Adipocyte (in vitro differentiated cells): ENCODE data around the gene NRXN3.

Experiments
- DNase-seq: peaks from one replicate; pipeline ENCODE4 v3.0.0-alpha.2; 2015; ENCODE audit warnings: low read depth
- H3K27me3 ChIP-seq: replicated peaks from 2 replicates; pipeline ENCODE4 v1.7.0; 2013; ENCODE audit warnings: mild to moderate bottlenecking, low read length, moderate library complexity; ENCODE audit not compliant: control insufficient read depth, insufficient read depth
- H3K36me3 ChIP-seq: 2 replicates; pipeline ENCODE4 v1.7.0; 2013; ENCODE audit warnings: low read length, mild to moderate bottlenecking, moderate library complexity; ENCODE audit not compliant: control insufficient read depth, insufficient read depth, severe bottlenecking
- H3K4me1 ChIP-seq: 2 replicates; pipeline ENCODE4 v1.7.0; 2013; ENCODE audit warnings: mild to moderate bottlenecking, low read length, moderate library complexity; ENCODE audit not compliant: control insufficient read depth, insufficient read depth
- H3K4me3 ChIP-seq: 2 replicates; pipeline ENCODE4 v1.7.0; 2013; ENCODE audit warnings: mild to moderate bottlenecking, low read length, moderate library complexity
- H3K9ac ChIP-seq: 2 replicates; pipeline ENCODE4 v1.7.0; 2013; ENCODE audit warnings: mild to moderate bottlenecking, low read length, moderate library complexity
- H3K9me3 ChIP-seq: 2 replicates; pipeline ENCODE4 v1.7.0; 2013; ENCODE audit warnings: mild to moderate bottlenecking, low read length, moderate library complexity; ENCODE audit not compliant: control insufficient read depth

NRXN3 gene

GRCh38 chr14:79197516-79197915, 1027.3 kb downstream of the NRXN3 start:
- H3K4me3 ChIP-seq = no peak overlapping the region
- H3K9me3 ChIP-seq = no peaks in the 10 kb centered on the region

GRCh38 chr14:79199217-79199616, 1029.0 kb downstream of the NRXN3 start:
- H3K4me3 ChIP-seq = no peak overlapping the region
- DNase-seq = no peak
- H3K9ac ChIP-seq = no peak overlapping the region
- H3K27me3 ChIP-seq = no peaks in the 10 kb centered on the region
- no peaks in the 10 kb centered on the region for H3K36me3 ChIP-seq
- no peaks in the 10 kb centered on the region for H3K9me3 ChIP-seq
- H3K4me1 ChIP-seq = no peaks in the 10 kb centered on the region

More at GRCh38 chr14:79197516-79197915, 1027.3 kb downstream of the NRXN3 start:
- Histone ChIP-seq H3K4me1 (no peaks in the 10 kb centered on the region), H3K36me3 (no peaks in the 10 kb centered on the region), H3K27me3 (no peaks in the 10 kb centered on the region), H3K9ac (no peak overlapping the region)
- DNase-seq = no peak

- Histone ChIP-seq H3K27me3 (no peaks in the 10 kb centered on the region), H3K36me3 (no peaks in the 10 kb centered on the region), H3K9ac (no peak overlapping the region), H3K9me3 (no peaks in the 10 kb centered on the region), H3K4me3 (no peak overlapping the region), H3K4me1 (no peaks in the 10 kb centered on the region)
- DNase-seq = no peak
Measured at GRCh38 chr14:79201564-79202207, 1031.5 kb downstream of the NRXN3 start.

- Histone ChIP-seq H3K4me3 (no peak overlapping the region), H3K9ac (no peak overlapping the region), H3K9me3 (no peaks in the 10 kb centered on the region), H3K36me3 (no peaks in the 10 kb centered on the region), H3K27me3 (no peaks in the 10 kb centered on the region), H3K4me1 (no peaks in the 10 kb centered on the region)
- DNase-seq = no peak
Measured at GRCh38 chr14:79204591-79204990, 1034.4 kb downstream of the NRXN3 start.

GRCh38 chr14:79209418-79209817, 1039.2 kb downstream of the NRXN3 start:
- no peak for DNase-seq
- Histone ChIP-seq H3K9ac (no peak overlapping the region), H3K36me3 (no peaks in the 10 kb centered on the region), H3K9me3 (no peaks in the 10 kb centered on the region), H3K4me3 (no peak overlapping the region), H3K27me3 (no peaks in the 10 kb centered on the region), H3K4me1 (no peaks in the 10 kb centered on the region)

- H3K36me3 ChIP-seq = no peaks in the 10 kb centered on the region
- no peak overlapping the region for H3K9ac ChIP-seq
- peaks cover 11% of the 10 kb centered on the region for H3K27me3 ChIP-seq
- H3K4me3 ChIP-seq = no peak overlapping the region
- no peaks in the 10 kb centered on the region for H3K9me3 ChIP-seq
- no peak for DNase-seq
- H3K4me1 ChIP-seq = no peaks in the 10 kb centered on the region
Measured at GRCh38 chr14:79225815-79226214, 1055.6 kb downstream of the NRXN3 start.

- DNase-seq = no peak
- H3K27me3 ChIP-seq = peaks cover 11% of the 10 kb centered on the region
- no peaks in the 10 kb centered on the region for H3K4me1 ChIP-seq
- H3K9me3 ChIP-seq = no peaks in the 10 kb centered on the region
- no peak overlapping the region for H3K4me3 ChIP-seq
- H3K9ac ChIP-seq = no peak overlapping the region
- H3K36me3 ChIP-seq = no peaks in the 10 kb centered on the region
Measured at GRCh38 chr14:79229383-79229909, 1059.3 kb downstream of the NRXN3 start.

GRCh38 chr14:79242666-79243065, 1072.5 kb downstream of the NRXN3 start:
- no peak for DNase-seq
- Histone ChIP-seq H3K36me3 (no peaks in the 10 kb centered on the region), H3K9me3 (no peaks in the 10 kb centered on the region), H3K9ac (no peak overlapping the region), H3K4me1 (no peaks in the 10 kb centered on the region), H3K4me3 (no peak overlapping the region), H3K27me3 (peaks cover 4% of the 10 kb centered on the region)

GRCh38 chr14:79246173-79246572, 1076.0 kb downstream of the NRXN3 start:
- no peaks in the 10 kb centered on the region for H3K36me3 ChIP-seq
- H3K27me3 ChIP-seq = no peaks in the 10 kb centered on the region
- H3K9me3 ChIP-seq = no peaks in the 10 kb centered on the region
- no peak overlapping the region for H3K9ac ChIP-seq
- no peak overlapping the region for H3K4me3 ChIP-seq
- H3K4me1 ChIP-seq = no peaks in the 10 kb centered on the region
- DNase-seq = no peak

- no peaks in the 10 kb centered on the region for H3K36me3 ChIP-seq
- H3K4me3 ChIP-seq = no peak overlapping the region
- no peak overlapping the region for H3K9ac ChIP-seq
- H3K9me3 ChIP-seq = no peaks in the 10 kb centered on the region
- H3K4me1 ChIP-seq = no peaks in the 10 kb centered on the region
- H3K27me3 ChIP-seq = no peaks in the 10 kb centered on the region
- no peak for DNase-seq
Measured at GRCh38 chr14:79248126-79248525, 1078.0 kb downstream of the NRXN3 start.

- no peak for DNase-seq
- Histone ChIP-seq H3K9me3 (no peaks in the 10 kb centered on the region), H3K9ac (no peak overlapping the region), H3K4me1 (no peaks in the 10 kb centered on the region), H3K36me3 (no peaks in the 10 kb centered on the region), H3K27me3 (no peaks in the 10 kb centered on the region), H3K4me3 (no peak overlapping the region)
Measured at GRCh38 chr14:79248771-79249170, 1078.6 kb downstream of the NRXN3 start.

GRCh38 chr14:79251278-79251677, 1081.1 kb downstream of the NRXN3 start:
- no peak overlapping the region for H3K4me3 ChIP-seq
- H3K27me3 ChIP-seq = no peaks in the 10 kb centered on the region
- no peaks in the 10 kb centered on the region for H3K36me3 ChIP-seq
- H3K4me1 ChIP-seq = no peaks in the 10 kb centered on the region
- no peaks in the 10 kb centered on the region for H3K9me3 ChIP-seq
- H3K9ac ChIP-seq = no peak overlapping the region
- DNase-seq = no peak
